H9 (cell line): ENCODE measurements around the gene CST6. TPM values are rescaled to one million over a fixed set of nuclear protein-coding genes. Genes with fewer than 3 reads are reported as not detected.

Experiments
- DNase-seq: peaks from one replicate; pipeline ENCODE4 v3.0.0-alpha.2; 2017
- H2AFZ ChIP-seq: one replicate; pipeline ENCODE4 v1.6.1; 2013; ENCODE audit warnings: mild to moderate bottlenecking, low read length, control low read depth, moderate library complexity
- H2AK5ac ChIP-seq: 2 replicates; pipeline ENCODE4 v1.6.1; 2013; ENCODE audit warnings: low read length, control low read depth, mixed read lengths; ENCODE audit not compliant: insufficient read length
- H2BK120ac ChIP-seq: one replicate; pipeline ENCODE4 v1.6.1; 2013; ENCODE audit warnings: low read depth, mild to moderate bottlenecking, low read length, control low read depth, inconsistent platforms; ENCODE audit not compliant: poor library complexity, severe bottlenecking
- H2BK12ac ChIP-seq: 2 replicates; pipeline ENCODE4 v1.6.1; 2013; ENCODE audit warnings: low read length, control low read depth, mixed read lengths, low read depth; ENCODE audit not compliant: insufficient read length
- H2BK15ac ChIP-seq: 2 replicates; pipeline ENCODE4 v1.6.1; 2013; ENCODE audit warnings: low read depth, low read length, control low read depth
- H2BK20ac ChIP-seq: one replicate; pipeline ENCODE4 v1.6.1; 2013; ENCODE audit warnings: low read depth, mild to moderate bottlenecking, low read length, control low read depth, inconsistent platforms; ENCODE audit not compliant: poor library complexity, severe bottlenecking
- H2BK5ac ChIP-seq: 2 replicates; pipeline ENCODE4 v1.6.1; 2013; ENCODE audit warnings: low read length, control low read depth, mixed read lengths; ENCODE audit not compliant: insufficient read length
- H3K14ac ChIP-seq: 2 replicates; pipeline ENCODE4 v1.6.1; 2013; ENCODE audit warnings: low read length, control low read depth; ENCODE audit not compliant: insufficient read depth
- H3K18ac ChIP-seq: 2 replicates; pipeline ENCODE4 v1.6.1; 2013; ENCODE audit warnings: low read depth, mild to moderate bottlenecking, mixed read lengths, low read length, control low read depth; ENCODE audit not compliant: insufficient read length
- H3K23ac ChIP-seq: 2 replicates; pipeline ENCODE4 v1.6.1; 2013; ENCODE audit warnings: low read length, control low read depth, mixed read lengths, low read depth; ENCODE audit not compliant: insufficient read length
- H3K23me2 ChIP-seq: 2 replicates; pipeline ENCODE4 v1.6.1; 2013; ENCODE audit warnings: low read depth, mild to moderate bottlenecking, mixed read lengths, low read length, control low read depth; ENCODE audit not compliant: insufficient read length, poor library complexity, severe bottlenecking
- H3K27ac ChIP-seq: 2 replicates; pipeline ENCODE4 v1.5.1; 2013; ENCODE audit warnings: low read length, control low read depth, mixed read lengths, low read depth; ENCODE audit not compliant: insufficient read length
- H3K27me3 ChIP-seq: 2 replicates; pipeline ENCODE4 v1.6.1; 2013; ENCODE audit warnings: low read length, control low read depth, inconsistent platforms; ENCODE audit not compliant: insufficient read depth
- H3K4ac ChIP-seq: 2 replicates; pipeline ENCODE4 v1.6.1; 2013; ENCODE audit warnings: low read depth, mild to moderate bottlenecking, control low read depth, inconsistent platforms, low read length, moderate library complexity
- H3K4me1 ChIP-seq: 2 replicates; pipeline ENCODE4 v1.6.1; 2013; ENCODE audit warnings: low read length, control low read depth, inconsistent platforms; ENCODE audit not compliant: insufficient read depth
- H3K4me2 ChIP-seq: 2 replicates; pipeline ENCODE4 v1.6.1; 2013; ENCODE audit warnings: low read length, control low read depth, mixed read lengths; ENCODE audit not compliant: insufficient read length, insufficient read depth
- H3K56ac ChIP-seq: 2 replicates; pipeline ENCODE4 v1.6.1; 2013; ENCODE audit warnings: low read depth, mild to moderate bottlenecking, mixed read lengths, low read length, control low read depth; ENCODE audit not compliant: insufficient read length
- H3K79me1 ChIP-seq: 2 replicates; pipeline ENCODE4 v1.6.1; 2013; ENCODE audit warnings: low read depth, mild to moderate bottlenecking, moderate library complexity, low read length, control low read depth, inconsistent platforms; ENCODE audit not compliant: insufficient read depth, poor library complexity, severe bottlenecking
- H3K79me2 ChIP-seq: 2 replicates; pipeline ENCODE4 v1.6.1; 2013; ENCODE audit warnings: low read length, control low read depth, inconsistent platforms; ENCODE audit not compliant: insufficient read depth
- H3K9ac ChIP-seq: 2 replicates; pipeline ENCODE4 v1.6.1; 2013; ENCODE audit warnings: low read length, control low read depth, mixed read lengths; ENCODE audit not compliant: insufficient read length; ENCODE audit errors: extremely low read depth
- H3K9me3 ChIP-seq: one replicate; pipeline ENCODE4 v1.6.1; 2013; ENCODE audit warnings: low read depth, low read length, inconsistent platforms; ENCODE audit not compliant: control insufficient read depth
- H3T11ph ChIP-seq: one replicate; pipeline ENCODE4 v1.6.1; 2013; ENCODE audit warnings: mild to moderate bottlenecking, low read length, control low read depth, inconsistent platforms
- H4K20me1 ChIP-seq: one replicate; pipeline ENCODE4 v1.6.1; 2013; ENCODE audit not compliant: control insufficient read depth, insufficient read length, insufficient read depth
- H4K5ac ChIP-seq: 2 replicates; pipeline ENCODE4 v1.6.1; 2013; ENCODE audit warnings: low read depth, mild to moderate bottlenecking, mixed read lengths, low read length, control low read depth; ENCODE audit not compliant: insufficient read length
- H4K8ac ChIP-seq: replicated peaks from 2 replicates; pipeline ENCODE4 v1.6.1; 2013; ENCODE audit warnings: low read length, control low read depth, mixed read lengths, low read depth; ENCODE audit not compliant: insufficient read length
- H4K91ac ChIP-seq: 2 replicates; pipeline ENCODE4 v1.6.1; 2013; ENCODE audit warnings: low read depth, mild to moderate bottlenecking, moderate library complexity, mixed read lengths, low read length, control low read depth; ENCODE audit not compliant: insufficient read length
- H3K27ac Mint-ChIP-seq, 3 experiments: 2 replicates in 2 of 3; 3 replicates in 1 of 3; pipeline ENCODE4 v1.8.0; 2020 to 2021; ENCODE audit warnings: mixed read lengths in 3 of 3, mild to moderate bottlenecking in 1 of 3, moderate library complexity in 1 of 3
- H3K27me3 Mint-ChIP-seq: 2 replicates; pipeline ENCODE4 v1.8.0; 2021; ENCODE audit warnings: low read depth, mild to moderate bottlenecking, moderate library complexity, mixed read lengths
- H3K36me3 Mint-ChIP-seq, 3 experiments: 2 replicates in 2 of 3; 3 replicates in 1 of 3; pipeline ENCODE4 v1.8.0; 2020 to 2021; ENCODE audit warnings: low read depth in 3 of 3, mixed read lengths in 3 of 3; ENCODE audit not compliant: insufficient read depth in 1 of 3
- H3K4me1 Mint-ChIP-seq, 2 experiments: 2 replicates each; pipeline ENCODE4 v1.8.0; 2020; ENCODE audit warnings: mixed read lengths in 2 of 2
- H3K4me3 Mint-ChIP-seq, 2 experiments: 2 replicates in 1 of 2; 3 replicates in 1 of 2; pipeline ENCODE4 v1.8.0; 2020 to 2021; ENCODE audit warnings: mild to moderate bottlenecking in 2 of 2, mixed read lengths in 2 of 2, moderate library complexity in 1 of 2
- H3K9me3 Mint-ChIP-seq, 2 experiments: 2 replicates in 1 of 2; 3 replicates in 1 of 2; pipeline ENCODE4 v1.8.0; 2020; ENCODE audit warnings: mild to moderate bottlenecking in 2 of 2, mixed read lengths in 2 of 2, moderate library complexity in 1 of 2
- WGBS: extraction: QIAGEN DNeasy Blood & Tissue Kit; methylation state at CpG from one replicate; pipeline ENCODE4 v1.1.7; 2013; ENCODE audit warnings: missing lambda C conversion rate, low lambda C conversion rate, mixed read lengths; ENCODE audit not compliant: insufficient read length; ENCODE audit errors: extremely low coverage; 5-methylcytosine and 5-hydroxymethylcytosine counted together
- long read RNA-seq: library from polyadenylated mRNA; unstranded; transcript quantifications from one replicate; pipeline ENCODE4 v2.0.0, GENCODE V29; 2020
- total RNA-seq: library from RNA; stranded (reverse); gene quantifications from 2 replicates; pipeline ENCODE4 v1.2.1, GENCODE V29; 2021
- TF ChIP-seq, protein P1 (sequence below): fragments of 200-600 bp; sonication (generic); conservative IDR thresholded peaks from 3 replicates; pipeline ENCODE4 v1.8.0; 2021; ENCODE audit warnings: antibody characterized with exemption, mild to moderate bottlenecking

Gene CST6, protein sequence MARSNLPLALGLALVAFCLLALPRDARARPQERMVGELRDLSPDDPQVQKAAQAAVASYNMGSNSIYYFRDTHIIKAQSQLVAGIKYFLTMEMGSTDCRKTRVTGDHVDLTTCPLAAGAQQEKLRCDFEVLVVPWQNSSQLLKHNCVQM
- not detected in 2 replicates for total RNA-seq
- long read RNA-seq: 0 reads

DNA sequence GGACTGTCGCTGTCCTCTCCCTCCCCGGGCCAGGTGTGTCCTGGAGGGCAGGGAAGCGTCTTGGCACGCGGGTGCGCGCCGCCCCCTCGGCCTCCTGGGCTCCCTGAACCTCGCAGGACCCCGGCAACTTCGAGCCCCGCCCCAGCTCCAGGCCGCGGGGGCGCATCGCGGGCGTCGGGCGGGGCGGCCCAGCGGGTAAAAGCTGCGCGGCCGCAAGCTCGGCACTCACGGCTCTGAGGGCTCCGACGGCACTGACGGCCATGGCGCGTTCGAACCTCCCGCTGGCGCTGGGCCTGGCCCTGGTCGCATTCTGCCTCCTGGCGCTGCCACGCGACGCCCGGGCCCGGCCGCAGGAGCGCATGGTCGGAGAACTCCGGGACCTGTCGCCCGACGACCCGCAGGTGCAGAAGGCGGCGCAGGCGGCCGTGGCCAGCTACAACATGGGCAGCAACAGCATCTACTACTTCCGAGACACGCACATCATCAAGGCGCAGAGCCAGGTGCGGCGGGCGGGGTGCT is at the start of gene CST6:
CST6 (plus strand) TSS at position 224 of the 519 bp plus-strand sequence; CDS start at position 261, 37 bp downstream.
- Histone ChIP-seq H3K27ac (no peak within 1 kb of the TSS), H3K23ac (no peak within 1 kb of the TSS), H3K4ac (no peak within 1 kb of the TSS), H3K9ac (no peak within 1 kb of the TSS), H2AK5ac (no peak within 1 kb of the TSS), H3K18ac (no peak within 1 kb of the TSS), H3K27me3 (peaks cover 4% of the 10 kb centered on the region; the same call in 1 of the 2 replicates), H3T11ph (no peak within 1 kb of the TSS), H4K20me1 (no peaks in the 10 kb centered on the region), H2BK120ac (no peak within 1 kb of the TSS), H3K4me1 (no peaks in the 10 kb centered on the region), H2BK12ac (no peak within 1 kb of the TSS), H2BK15ac (no peak within 1 kb of the TSS), H3K23me2 (peaks cover 5% of the 10 kb centered on the region), H2BK20ac (no peak within 1 kb of the TSS), H3K4me2 (peak within 1 kb of the TSS; percentile 38), H3K79me1 (no peaks in the 10 kb centered on the region), H2AFZ (no peak within 1 kb of the TSS), H3K56ac (no peak within 1 kb of the TSS), H4K5ac (no peak within 1 kb of the TSS), H3K79me2 (no peaks in the 10 kb centered on the region), H4K8ac (no peak within 1 kb of the TSS), H3K14ac (peak within 1 kb of the TSS; percentile 8; the same call in 1 of the 2 replicates), H3K9me3 (no peaks in the 10 kb centered on the region), H2BK5ac (no peak within 1 kb of the TSS), H4K91ac (no peak within 1 kb of the TSS)
- no peak within 1 kb of the TSS for H3K4me3 Mint-ChIP-seq
- H3K27me3 Mint-ChIP-seq: no peaks in the 10 kb centered on the region; the same call in 1 of the 2 replicates
- no CpG with 5 or more reads among the region's 61 CpGs for WGBS
- TF ChIP-seq, protein P1, sequence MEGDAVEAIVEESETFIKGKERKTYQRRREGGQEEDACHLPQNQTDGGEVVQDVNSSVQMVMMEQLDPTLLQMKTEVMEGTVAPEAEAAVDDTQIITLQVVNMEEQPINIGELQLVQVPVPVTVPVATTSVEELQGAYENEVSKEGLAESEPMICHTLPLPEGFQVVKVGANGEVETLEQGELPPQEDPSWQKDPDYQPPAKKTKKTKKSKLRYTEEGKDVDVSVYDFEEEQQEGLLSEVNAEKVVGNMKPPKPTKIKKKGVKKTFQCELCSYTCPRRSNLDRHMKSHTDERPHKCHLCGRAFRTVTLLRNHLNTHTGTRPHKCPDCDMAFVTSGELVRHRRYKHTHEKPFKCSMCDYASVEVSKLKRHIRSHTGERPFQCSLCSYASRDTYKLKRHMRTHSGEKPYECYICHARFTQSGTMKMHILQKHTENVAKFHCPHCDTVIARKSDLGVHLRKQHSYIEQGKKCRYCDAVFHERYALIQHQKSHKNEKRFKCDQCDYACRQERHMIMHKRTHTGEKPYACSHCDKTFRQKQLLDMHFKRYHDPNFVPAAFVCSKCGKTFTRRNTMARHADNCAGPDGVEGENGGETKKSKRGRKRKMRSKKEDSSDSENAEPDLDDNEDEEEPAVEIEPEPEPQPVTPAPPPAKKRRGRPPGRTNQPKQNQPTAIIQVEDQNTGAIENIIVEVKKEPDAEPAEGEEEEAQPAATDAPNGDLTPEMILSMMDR: no peak
- no peaks in the 10 kb centered on the region for H3K9me3 Mint-ChIP-seq
- H3K36me3 Mint-ChIP-seq: no peaks in the 10 kb centered on the region
- peaks cover 12 to 25% of the 10 kb centered on the region in 2 experiments for H3K4me1 Mint-ChIP-seq
- peak; percentile 63 for DNase-seq
- no peak within 1 kb of the TSS for H3K27ac Mint-ChIP-seq
